Fibroblast of villous mesenchyme (primary cell): Measurements from ENCODE around the gene TRAPPC6A. TPM values are rescaled to one million over a fixed set of nuclear protein-coding genes. Genes with fewer than 3 reads are reported as not detected.

ENCODE experiments used
- DNase-seq: peaks from one replicate; pipeline ENCODE4 v3.0.0-alpha.2; 2010; ENCODE audit warnings: low read depth
- H3K4me3 ChIP-seq: 2 replicates; pipeline ENCODE4 v1.5.1; 2011; ENCODE audit warnings: low read depth, mild to moderate bottlenecking, low read length
- total RNA-seq: library from RNA; depleted of rRNA; stranded (reverse); fragments of >200 nt; gene quantifications from 2 replicates; pipeline ENCODE4 v1.2.3, GENCODE V29; 2012
- TF ChIP-seq, protein P1 (sequence below): IDR thresholded peaks from 2 replicates; pipeline ENCODE4 v1.5.1; 2012; ENCODE audit warnings: low read depth, mild to moderate bottlenecking, low read length; ENCODE audit not compliant: insufficient read depth

TRAPPC6A gene
- total RNA-seq, 1 donor: 3.9 TPM

DNA sequence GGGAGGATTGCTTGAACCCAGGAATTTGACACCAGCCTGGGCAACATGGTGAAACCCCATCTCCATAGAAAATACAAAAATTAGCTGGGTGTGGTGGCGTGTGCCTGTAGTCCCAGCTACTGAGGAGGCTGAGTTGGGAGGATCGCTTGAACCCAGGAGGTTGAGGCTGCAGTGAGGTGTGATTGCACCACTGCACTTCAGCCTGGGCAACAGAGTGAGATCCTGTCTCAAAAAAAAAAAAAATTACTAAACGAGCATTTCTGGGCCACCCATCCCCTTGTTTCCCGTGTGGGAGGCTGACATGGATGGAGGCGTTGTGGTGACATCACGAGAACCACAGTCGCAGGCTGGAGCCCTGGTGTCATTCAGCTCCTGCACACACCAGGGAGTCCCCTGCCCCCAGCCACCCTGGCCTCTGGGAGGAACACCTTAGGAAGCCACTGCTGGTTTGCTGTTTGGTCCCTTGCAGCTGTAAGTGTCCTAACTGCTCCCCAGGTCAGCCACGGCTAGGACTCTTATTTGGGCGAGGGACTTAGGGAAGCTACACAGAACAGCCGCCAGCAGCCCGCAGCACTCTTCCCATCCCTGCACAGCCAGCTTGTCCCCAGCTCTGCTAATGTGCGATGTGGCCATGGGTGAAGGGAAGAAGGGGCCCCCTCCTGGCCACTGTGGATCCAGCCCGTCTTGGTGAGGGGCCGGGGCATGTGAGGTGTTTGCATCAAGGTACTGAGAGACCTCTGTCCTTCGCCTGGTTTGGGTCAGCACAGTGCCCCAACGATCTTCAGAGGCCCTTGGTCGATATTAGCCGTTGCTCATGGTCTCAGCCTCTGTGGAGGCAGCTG is 30.0 kb downstream of the TRAPPC6A start:
- DNase-seq: no peak
- TF ChIP-seq, protein P1, sequence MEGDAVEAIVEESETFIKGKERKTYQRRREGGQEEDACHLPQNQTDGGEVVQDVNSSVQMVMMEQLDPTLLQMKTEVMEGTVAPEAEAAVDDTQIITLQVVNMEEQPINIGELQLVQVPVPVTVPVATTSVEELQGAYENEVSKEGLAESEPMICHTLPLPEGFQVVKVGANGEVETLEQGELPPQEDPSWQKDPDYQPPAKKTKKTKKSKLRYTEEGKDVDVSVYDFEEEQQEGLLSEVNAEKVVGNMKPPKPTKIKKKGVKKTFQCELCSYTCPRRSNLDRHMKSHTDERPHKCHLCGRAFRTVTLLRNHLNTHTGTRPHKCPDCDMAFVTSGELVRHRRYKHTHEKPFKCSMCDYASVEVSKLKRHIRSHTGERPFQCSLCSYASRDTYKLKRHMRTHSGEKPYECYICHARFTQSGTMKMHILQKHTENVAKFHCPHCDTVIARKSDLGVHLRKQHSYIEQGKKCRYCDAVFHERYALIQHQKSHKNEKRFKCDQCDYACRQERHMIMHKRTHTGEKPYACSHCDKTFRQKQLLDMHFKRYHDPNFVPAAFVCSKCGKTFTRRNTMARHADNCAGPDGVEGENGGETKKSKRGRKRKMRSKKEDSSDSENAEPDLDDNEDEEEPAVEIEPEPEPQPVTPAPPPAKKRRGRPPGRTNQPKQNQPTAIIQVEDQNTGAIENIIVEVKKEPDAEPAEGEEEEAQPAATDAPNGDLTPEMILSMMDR: no peak
- H3K4me3 ChIP-seq: no peak overlapping the region

- DNase-seq: no peak
- TF ChIP-seq, protein P1: no peak
- H3K4me3 ChIP-seq: no peak overlapping the region
Observed at GRCh38 chr19:45146741-45147205, 31.3 kb downstream of the TRAPPC6A start.

DNA sequence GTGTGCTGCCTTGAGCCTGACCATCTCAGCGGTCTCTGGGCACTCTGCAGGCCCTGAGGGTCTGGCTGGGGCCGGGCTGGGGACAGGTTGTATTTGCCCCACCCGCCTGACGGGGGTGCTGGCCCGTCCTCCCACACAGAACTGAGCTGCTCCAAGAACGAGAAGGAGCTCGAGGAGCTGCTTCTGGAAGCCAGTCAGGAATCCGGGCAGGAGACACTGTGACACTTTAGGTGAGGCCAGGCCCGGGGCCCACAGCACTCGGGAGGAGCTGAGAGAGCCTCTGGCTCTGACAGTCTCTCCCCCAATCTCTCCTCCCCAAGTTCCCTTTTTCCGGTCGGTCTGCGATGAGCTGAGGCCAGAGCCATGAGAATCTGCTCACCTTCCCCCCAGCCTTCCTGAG is 31.8 kb downstream of the TRAPPC6A start:
- TF ChIP-seq, protein P1: no peak
- no peak overlapping the region for H3K4me3 ChIP-seq
- no peak for DNase-seq

- TF ChIP-seq, protein P1: no peak
- H3K4me3 ChIP-seq: no peak overlapping the region
- DNase-seq: no peak
Observed at GRCh38 chr19:45145270-45146189, 32.5 kb downstream of the TRAPPC6A start.

GRCh38 chr19:45144431-45145269 is 33.4 kb downstream of the TRAPPC6A start:
- no peak for DNase-seq
- TF ChIP-seq, protein P1: no peak
- no peak overlapping the region for H3K4me3 ChIP-seq

DNA sequence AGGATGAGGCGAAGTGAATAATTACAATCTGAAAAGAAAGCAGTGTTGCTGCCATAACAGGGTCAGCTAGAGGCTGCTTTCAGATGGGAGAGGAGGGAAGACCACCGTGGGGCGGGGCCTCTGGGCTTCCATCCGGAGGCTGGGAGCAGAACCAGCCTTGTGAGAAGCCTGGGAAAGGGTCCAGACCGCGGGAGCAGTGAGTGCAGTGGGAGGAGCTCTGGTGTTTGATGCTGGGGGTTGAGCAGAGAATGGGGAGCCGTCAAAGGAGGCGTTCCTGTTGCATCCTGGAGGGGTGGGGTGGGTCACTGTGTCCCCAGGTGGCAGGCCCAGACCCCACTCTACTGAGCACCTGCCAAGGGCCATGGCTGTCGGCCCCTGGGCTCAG is 35.3 kb downstream of the TRAPPC6A start:
- no peak for DNase-seq
- H3K4me3 ChIP-seq: no peak overlapping the region
- TF ChIP-seq, protein P1: no peak
